ENCODE measurements around the gene ITPR3. TPM values are rescaled to one million over a fixed set of nuclear protein-coding genes. Genes with fewer than 3 reads are reported as not detected.

The ITPR3 gene
- total RNA-seq, 4 donors from 2014 or later = 105 to 262 (median 124) TPM

DNA sequence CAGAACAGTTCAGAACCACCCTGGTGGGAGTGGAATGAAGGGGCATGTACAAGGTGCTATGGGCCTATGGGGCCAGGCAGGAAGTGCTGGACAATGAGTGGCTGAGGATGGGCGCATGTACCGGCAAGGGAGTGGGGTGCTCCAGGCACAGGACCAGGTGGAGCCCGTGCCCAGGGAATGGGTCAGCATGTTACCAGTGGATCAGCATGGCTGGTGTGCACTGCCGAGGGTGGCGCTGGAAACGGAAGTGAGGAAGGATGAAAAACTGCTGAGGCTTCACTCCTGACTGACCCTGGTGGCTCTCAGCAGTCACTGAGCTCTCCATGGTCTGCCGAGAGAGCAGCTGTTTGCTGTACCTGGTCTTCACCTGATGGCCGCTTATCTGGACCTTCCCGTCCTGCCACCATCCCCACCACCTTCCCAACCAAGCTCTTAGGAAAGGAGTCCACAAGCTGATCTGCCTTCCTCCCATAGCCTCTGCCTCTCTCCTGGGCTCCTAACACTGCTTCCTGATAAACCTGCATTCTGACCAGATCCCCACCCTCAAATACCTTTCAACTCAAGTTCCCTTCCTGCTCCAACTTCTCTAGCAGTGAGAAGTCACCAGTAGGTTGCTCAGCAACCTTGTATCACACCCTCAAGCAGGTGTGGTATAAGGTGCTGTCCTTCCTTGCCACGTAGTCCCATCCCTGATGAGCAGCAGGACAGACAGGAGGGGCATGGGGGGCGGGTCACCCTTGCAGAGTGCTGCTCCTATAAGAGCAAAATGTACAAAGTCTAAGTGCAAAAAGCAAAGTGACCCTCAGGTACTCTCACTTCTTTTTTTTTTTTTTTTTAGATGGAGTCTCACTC lies 83.3 kb downstream of the ITPR3 start:
- H3K9me3 ChIP-seq = no peaks in the 10 kb centered on the region
- H3K27me3 ChIP-seq = no peaks in the 10 kb centered on the region
- intact Hi-C loops (cut with DNase I; ENCODE audit: low total_unique reads) = loop anchor here (5.0 kb wide), 1 partner anchor 117 kb away; no protein-coding TSS in a partner anchor
- no peak overlapping the region for H3K27ac ChIP-seq
- WGBS, 2 donors (ENCODE audit: low coverage in 1 of 2) = 93 to 100% methylated on average over 1 to 11 of the region's 11 CpGs
- peaks cover 0 to 3% (median 0%) of the 10 kb centered on the region in 4 donors for H3K4me1 ChIP-seq
- no peak for DNase-seq
- no peak overlapping the region for H3K4me3 ChIP-seq
- TF ChIP-seq POLR2A (IDR thresholded peaks at IDR 0.05) (no peak), POLR2AphosphoS5 (IDR thresholded peaks at IDR 0.05) (no peak), EP300 (IDR thresholded peaks at IDR 0.05; ENCODE audit: low read depth) (no peak)
- TF ChIP-seq, protein P1, sequence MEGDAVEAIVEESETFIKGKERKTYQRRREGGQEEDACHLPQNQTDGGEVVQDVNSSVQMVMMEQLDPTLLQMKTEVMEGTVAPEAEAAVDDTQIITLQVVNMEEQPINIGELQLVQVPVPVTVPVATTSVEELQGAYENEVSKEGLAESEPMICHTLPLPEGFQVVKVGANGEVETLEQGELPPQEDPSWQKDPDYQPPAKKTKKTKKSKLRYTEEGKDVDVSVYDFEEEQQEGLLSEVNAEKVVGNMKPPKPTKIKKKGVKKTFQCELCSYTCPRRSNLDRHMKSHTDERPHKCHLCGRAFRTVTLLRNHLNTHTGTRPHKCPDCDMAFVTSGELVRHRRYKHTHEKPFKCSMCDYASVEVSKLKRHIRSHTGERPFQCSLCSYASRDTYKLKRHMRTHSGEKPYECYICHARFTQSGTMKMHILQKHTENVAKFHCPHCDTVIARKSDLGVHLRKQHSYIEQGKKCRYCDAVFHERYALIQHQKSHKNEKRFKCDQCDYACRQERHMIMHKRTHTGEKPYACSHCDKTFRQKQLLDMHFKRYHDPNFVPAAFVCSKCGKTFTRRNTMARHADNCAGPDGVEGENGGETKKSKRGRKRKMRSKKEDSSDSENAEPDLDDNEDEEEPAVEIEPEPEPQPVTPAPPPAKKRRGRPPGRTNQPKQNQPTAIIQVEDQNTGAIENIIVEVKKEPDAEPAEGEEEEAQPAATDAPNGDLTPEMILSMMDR (IDR thresholded peaks at IDR 0.05) = no peak
- in situ Hi-C loops (cut with MboI; ENCODE audit: low pct_ligation_motif_present in 1 of 4, low pct_unique_long_range_greater_than_20kb in 1 of 4, low sequenced_read_pairs in 3 of 4) = loop anchor here in 3 of 4 donors (5.0 to 10.0 kb wide), 2 partner anchors 117 to 120 kb away; partner anchors contain the start of gene BAK1 (in 1 of the 3)
- no peaks in the 10 kb centered on the region for H3K36me3 ChIP-seq

DNA sequence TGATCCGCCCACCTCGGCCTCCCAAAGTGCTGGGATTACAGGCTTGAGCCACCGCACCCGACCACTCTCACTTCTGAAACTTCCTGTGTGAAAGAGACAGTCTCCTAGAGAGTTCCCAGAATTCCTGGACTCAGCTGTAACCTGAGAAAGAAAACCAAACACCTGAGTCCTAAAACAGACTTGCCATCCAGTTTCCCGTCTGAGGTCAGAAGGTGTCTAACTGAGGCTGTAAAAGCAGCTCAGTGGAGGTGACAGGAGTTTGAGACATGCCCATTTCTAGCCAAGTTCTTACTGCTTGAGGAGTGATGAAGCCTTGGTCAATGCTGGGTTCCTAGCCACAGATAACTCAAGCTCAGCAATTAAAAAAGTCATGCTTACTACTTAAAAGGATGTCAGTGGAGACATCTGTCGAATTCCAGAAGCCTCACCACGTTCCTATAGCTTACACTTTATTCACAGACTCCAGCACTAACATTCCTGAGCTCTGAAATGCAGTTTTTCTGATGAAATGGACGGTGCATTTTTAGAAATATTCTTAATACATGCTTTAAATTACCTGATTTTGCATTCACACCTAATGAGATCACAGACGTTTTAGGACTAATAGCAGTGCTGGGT lies 84.3 kb downstream of the ITPR3 start:
- Histone ChIP-seq H3K4me3 (no peak overlapping the region), H3K27ac (no peak overlapping the region), H3K36me3 (no peaks in the 10 kb centered on the region), H3K9me3 (no peaks in the 10 kb centered on the region), H3K4me1 (peaks cover 0 to 2% (median 2%) of the 10 kb centered on the region in 4 donors), H3K27me3 (no peaks in the 10 kb centered on the region)
- TF ChIP-seq POLR2AphosphoS5 (IDR thresholded peaks at IDR 0.05) = no peak
- TF ChIP-seq, protein P1 (IDR thresholded peaks at IDR 0.05) = no peak
- no peak for TF ChIP-seq POLR2A (IDR thresholded peaks at IDR 0.05)
- no peak for TF ChIP-seq EP300 (IDR thresholded peaks at IDR 0.05; ENCODE audit: low read depth)
- WGBS, 2 donors (ENCODE audit: low coverage in 1 of 2) = 91 to 100% methylated on average over 1 to 9 of the region's 9 CpGs
- DNase-seq = no peak
- intact Hi-C loops (cut with DNase I; ENCODE audit: low total_unique reads) = no loop called here
- in situ Hi-C loops (cut with MboI; ENCODE audit: low pct_ligation_motif_present in 1 of 4, low pct_unique_long_range_greater_than_20kb in 1 of 4, low sequenced_read_pairs in 3 of 4) = loop anchor here in 1 of 4 donors (10.0 kb wide), 1 partner anchor 121 kb away; the partner anchor contains the start of gene BAK1

GRCh38 chr6:33705955-33706725 lies 85.0 kb downstream of the ITPR3 start:
- Histone ChIP-seq H3K27me3 (no peaks in the 10 kb centered on the region), H3K9me3 (no peaks in the 10 kb centered on the region), H3K4me3 (no peak overlapping the region), H3K27ac (no peak overlapping the region), H3K36me3 (no peaks in the 10 kb centered on the region), H3K4me1 (peaks cover 7 to 9% (median 8%) of the 10 kb centered on the region in 4 donors)
- no peak for DNase-seq
- intact Hi-C loops (cut with DNase I; ENCODE audit: low total_unique reads) (no loop called here), in situ Hi-C loops (cut with MboI; ENCODE audit: low pct_ligation_motif_present in 1 of 4, low pct_unique_long_range_greater_than_20kb in 1 of 4, low sequenced_read_pairs in 3 of 4) (loop anchor here in 1 of 4 donors (10.0 kb wide), 1 partner anchor 121 kb away; the partner anchor contains the start of gene BAK1)
- no peak for TF ChIP-seq POLR2A (IDR thresholded peaks at IDR 0.05)
- no peak for TF ChIP-seq POLR2AphosphoS5 (IDR thresholded peaks at IDR 0.05)
- TF ChIP-seq, protein P1 (IDR thresholded peaks at IDR 0.05) = no peak
- TF ChIP-seq EP300 (IDR thresholded peaks at IDR 0.05; ENCODE audit: low read depth) = no peak
- 77 to 96% methylated on average over 5 to 16 of the region's 16 CpGs for WGBS, 2 donors (ENCODE audit: low coverage in 1 of 2)

Measured in transverse colon (tissue), 4 donors.